Astrocyte (in vitro differentiated cells and primary cell): ENCODE results near the gene TRIO.

Source experiments
- EZH2 ChIP-seq: IDR thresholded peaks from 2 replicates; pipeline ENCODE4 v1.6.1; 2012; ENCODE audit warnings: mild to moderate bottlenecking, low read length, inconsistent platforms; ENCODE audit not compliant: insufficient read depth
- TF ChIP-seq, protein P1 (sequence below): IDR thresholded peaks from 2 replicates; pipeline ENCODE4 v1.5.1; 2011; ENCODE audit warnings: low read depth, mild to moderate bottlenecking, inconsistent platforms, low read length, moderate library complexity; ENCODE audit not compliant: insufficient read depth

GRCh38 chr5:14414656-14415023 lies 271.5 kb downstream of the TRIO start:
- TF ChIP-seq EZH2 = no peak
- TF ChIP-seq, protein P1, sequence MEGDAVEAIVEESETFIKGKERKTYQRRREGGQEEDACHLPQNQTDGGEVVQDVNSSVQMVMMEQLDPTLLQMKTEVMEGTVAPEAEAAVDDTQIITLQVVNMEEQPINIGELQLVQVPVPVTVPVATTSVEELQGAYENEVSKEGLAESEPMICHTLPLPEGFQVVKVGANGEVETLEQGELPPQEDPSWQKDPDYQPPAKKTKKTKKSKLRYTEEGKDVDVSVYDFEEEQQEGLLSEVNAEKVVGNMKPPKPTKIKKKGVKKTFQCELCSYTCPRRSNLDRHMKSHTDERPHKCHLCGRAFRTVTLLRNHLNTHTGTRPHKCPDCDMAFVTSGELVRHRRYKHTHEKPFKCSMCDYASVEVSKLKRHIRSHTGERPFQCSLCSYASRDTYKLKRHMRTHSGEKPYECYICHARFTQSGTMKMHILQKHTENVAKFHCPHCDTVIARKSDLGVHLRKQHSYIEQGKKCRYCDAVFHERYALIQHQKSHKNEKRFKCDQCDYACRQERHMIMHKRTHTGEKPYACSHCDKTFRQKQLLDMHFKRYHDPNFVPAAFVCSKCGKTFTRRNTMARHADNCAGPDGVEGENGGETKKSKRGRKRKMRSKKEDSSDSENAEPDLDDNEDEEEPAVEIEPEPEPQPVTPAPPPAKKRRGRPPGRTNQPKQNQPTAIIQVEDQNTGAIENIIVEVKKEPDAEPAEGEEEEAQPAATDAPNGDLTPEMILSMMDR = no peak
